Measurements from ENCODE around the gene KIR3DL2.
"Not testable (repeated sequence)": the region's sequence is repeated elsewhere in the genome, so short reads cannot be mapped to it uniquely, and the experiment has no call there.

- TF ChIP-seq CTCF (conservative IDR thresholded peaks at IDR 0.05); EZH2 (IDR thresholded peaks at IDR 0.05; ENCODE audit: low read depth): not testable (repeated sequence)
Observed at GRCh38 chr19:54863459-54863858, 13.2 kb downstream of the KIR3DL2 start.
